SK-N-SH treated with all-trans-retinoic acid at 6 μM for 48 hours (cell line): ENCODE results near the gene IFT122.

Source experiments
- ATAC-seq: fragments of 200-7000 bp; cut with Tn5 transposase; 3 replicates; pipeline ENCODE4 v1.9.1; 2020; ENCODE audit warnings: mild to moderate bottlenecking, moderate library complexity
- ARNTL ChIP-seq: fragments of 450-650 bp; formaldehyde crosslinking; IDR thresholded peaks from 2 replicates; pipeline ENCODE4 v1.5.0; 2020; ENCODE audit warnings: low read depth, mild to moderate bottlenecking, moderate library complexity, borderline replicate concordance
- BACH2 ChIP-seq: fragments of 250-450 bp; sonication (Bioruptor Pico); IDR thresholded peaks from 2 replicates; pipeline ENCODE4 v1.9.0; 2021; ENCODE audit warnings: mild to moderate bottlenecking, borderline replicate concordance
- GLIS3 ChIP-seq: fragments of 250-450 bp; sonication (Bioruptor Pico); IDR thresholded peaks from 2 replicates; pipeline ENCODE4 v1.5.0; 2020; ENCODE audit warnings: mild to moderate bottlenecking, moderate library complexity
- ISL1 ChIP-seq: fragments of 250-450 bp; sonication (Bioruptor Pico); IDR thresholded peaks from 2 replicates; pipeline ENCODE4 v2.1.2; 2022; ENCODE audit warnings: mild to moderate bottlenecking, moderate library complexity
- OSR1 ChIP-seq: fragments of 250-450 bp; sonication (Bioruptor Pico); IDR thresholded peaks from 2 replicates; pipeline ENCODE4 v1.8.0; 2022; ENCODE audit warnings: moderate library complexity, mild to moderate bottlenecking, inconsistent platforms
- PPARA ChIP-seq: fragments of 250-450 bp; sonication (Bioruptor Pico); IDR thresholded peaks from 2 replicates; pipeline ENCODE4 v1.5.0; 2020; ENCODE audit warnings: mild to moderate bottlenecking, borderline replicate concordance
- RARB ChIP-seq: fragments of 250-450 bp; sonication (Bioruptor Pico); IDR thresholded peaks from 2 replicates; pipeline ENCODE4 v1.8.0; 2021; ENCODE audit warnings: mild to moderate bottlenecking, moderate library complexity
- SNAI2 ChIP-seq: fragments of 250-450 bp; sonication (Bioruptor Pico); IDR thresholded peaks from 2 replicates; pipeline ENCODE4 v1.5.0; 2020; ENCODE audit warnings: mild to moderate bottlenecking, moderate library complexity
- TCF4 ChIP-seq: fragments of 250-450 bp; sonication (Bioruptor Pico); IDR thresholded peaks from 2 replicates; pipeline ENCODE4 v1.8.0; 2021; ENCODE audit warnings: mild to moderate bottlenecking, moderate library complexity, borderline replicate concordance
- TOX ChIP-seq: fragments of 250-450 bp; sonication (Bioruptor Pico); IDR thresholded peaks from 2 replicates; pipeline ENCODE4 v1.8.0; 2021; ENCODE audit warnings: mild to moderate bottlenecking, moderate library complexity, borderline replicate concordance
- ZC3H10 ChIP-seq: fragments of 250-450 bp; sonication (Bioruptor Pico); IDR thresholded peaks from 2 replicates; pipeline ENCODE4 v1.5.1; 2021; ENCODE audit warnings: mild to moderate bottlenecking, moderate library complexity
- ZFP3 ChIP-seq: fragments of 250-450 bp; sonication (Bioruptor Pico); IDR thresholded peaks from 2 replicates; pipeline ENCODE4 v1.5.0; 2020; ENCODE audit warnings: mild to moderate bottlenecking, moderate library complexity
- ZFP30 ChIP-seq: fragments of 450-650 bp; formaldehyde crosslinking; IDR thresholded peaks from 2 replicates; pipeline ENCODE4 v1.5.0; 2022; ENCODE audit warnings: mild to moderate bottlenecking, moderate library complexity
- ZNF565 ChIP-seq: fragments of 450-650 bp; formaldehyde crosslinking; conservative IDR thresholded peaks from 2 replicates; pipeline ENCODE4 v1.5.0; 2020; ENCODE audit warnings: low read depth, mild to moderate bottlenecking, moderate library complexity
- ZNF70 ChIP-seq: fragments of 450-650 bp; formaldehyde crosslinking; IDR thresholded peaks from 2 replicates; pipeline ENCODE4 v1.5.0; 2020; ENCODE audit warnings: mild to moderate bottlenecking, moderate library complexity
- ZNF8 ChIP-seq: fragments of 450-650 bp; formaldehyde crosslinking; IDR thresholded peaks from 2 replicates; pipeline ENCODE4 v1.5.0; 2020; ENCODE audit warnings: mild to moderate bottlenecking, moderate library complexity
- TF ChIP-seq, protein P1 (sequence below): fragments of 250-450 bp; sonication (Bioruptor Pico); IDR thresholded peaks from 2 replicates; pipeline ENCODE4 v1.5.0; 2020; ENCODE audit warnings: mild to moderate bottlenecking, moderate library complexity
- TF ChIP-seq, protein P2 (sequence below): fragments of 250-450 bp; sonication (Bioruptor Pico); IDR thresholded peaks from 2 replicates; pipeline ENCODE4 v1.5.1; 2020; ENCODE audit warnings: low read depth, mild to moderate bottlenecking, moderate library complexity
- TF ChIP-seq, protein P3 (sequence below): fragments of 250-450 bp; sonication (Bioruptor Pico); IDR thresholded peaks from 2 replicates; pipeline ENCODE4 v1.8.0; 2021; ENCODE audit warnings: low read depth, mild to moderate bottlenecking, moderate library complexity, borderline replicate concordance
- TF ChIP-seq, protein P4 (sequence below): fragments of 250-450 bp; sonication (Bioruptor Pico); IDR thresholded peaks from 2 replicates; pipeline ENCODE4 v1.8.0; 2020; ENCODE audit warnings: mild to moderate bottlenecking, moderate library complexity, borderline replicate concordance

IFT122 gene

DNA sequence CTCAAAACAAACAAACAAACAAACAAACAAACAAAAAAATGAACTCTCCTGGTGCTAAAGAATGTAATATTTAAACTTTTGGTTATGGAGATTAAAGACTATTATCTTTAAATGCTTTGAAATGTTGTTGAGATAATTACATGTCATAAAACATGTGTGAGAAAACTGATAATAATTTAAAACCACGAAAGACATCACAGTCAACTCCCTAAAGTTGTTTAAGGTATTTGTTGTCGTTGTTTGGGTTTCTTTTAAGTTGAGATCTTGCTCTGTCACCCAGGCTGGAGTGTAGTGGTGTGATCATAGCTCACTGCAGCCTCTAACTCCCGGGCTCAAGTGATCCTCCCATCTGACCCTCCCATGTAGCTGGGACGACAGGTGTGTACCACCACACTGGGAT is 23.6 kb upstream of the IFT122 start:
- ATAC-seq = no peak
- TF ChIP-seq ZNF8 (CRISPR knock-in tag) (no peak), RARB (CRISPR knock-in tag) (no peak), OSR1 (CRISPR knock-in tag) (no peak), BACH2 (no peak), ZNF565 (CRISPR knock-in tag) (no peak)
- TF ChIP-seq, protein P1, sequence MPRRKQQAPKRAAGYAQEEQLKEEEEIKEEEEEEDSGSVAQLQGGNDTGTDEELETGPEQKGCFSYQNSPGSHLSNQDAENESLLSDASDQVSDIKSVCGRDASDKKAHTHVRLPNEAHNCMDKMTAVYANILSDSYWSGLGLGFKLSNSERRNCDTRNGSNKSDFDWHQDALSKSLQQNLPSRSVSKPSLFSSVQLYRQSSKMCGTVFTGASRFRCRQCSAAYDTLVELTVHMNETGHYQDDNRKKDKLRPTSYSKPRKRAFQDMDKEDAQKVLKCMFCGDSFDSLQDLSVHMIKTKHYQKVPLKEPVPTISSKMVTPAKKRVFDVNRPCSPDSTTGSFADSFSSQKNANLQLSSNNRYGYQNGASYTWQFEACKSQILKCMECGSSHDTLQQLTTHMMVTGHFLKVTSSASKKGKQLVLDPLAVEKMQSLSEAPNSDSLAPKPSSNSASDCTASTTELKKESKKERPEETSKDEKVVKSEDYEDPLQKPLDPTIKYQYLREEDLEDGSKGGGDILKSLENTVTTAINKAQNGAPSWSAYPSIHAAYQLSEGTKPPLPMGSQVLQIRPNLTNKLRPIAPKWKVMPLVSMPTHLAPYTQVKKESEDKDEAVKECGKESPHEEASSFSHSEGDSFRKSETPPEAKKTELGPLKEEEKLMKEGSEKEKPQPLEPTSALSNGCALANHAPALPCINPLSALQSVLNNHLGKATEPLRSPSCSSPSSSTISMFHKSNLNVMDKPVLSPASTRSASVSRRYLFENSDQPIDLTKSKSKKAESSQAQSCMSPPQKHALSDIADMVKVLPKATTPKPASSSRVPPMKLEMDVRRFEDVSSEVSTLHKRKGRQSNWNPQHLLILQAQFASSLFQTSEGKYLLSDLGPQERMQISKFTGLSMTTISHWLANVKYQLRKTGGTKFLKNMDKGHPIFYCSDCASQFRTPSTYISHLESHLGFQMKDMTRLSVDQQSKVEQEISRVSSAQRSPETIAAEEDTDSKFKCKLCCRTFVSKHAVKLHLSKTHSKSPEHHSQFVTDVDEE = no peak

DNA sequence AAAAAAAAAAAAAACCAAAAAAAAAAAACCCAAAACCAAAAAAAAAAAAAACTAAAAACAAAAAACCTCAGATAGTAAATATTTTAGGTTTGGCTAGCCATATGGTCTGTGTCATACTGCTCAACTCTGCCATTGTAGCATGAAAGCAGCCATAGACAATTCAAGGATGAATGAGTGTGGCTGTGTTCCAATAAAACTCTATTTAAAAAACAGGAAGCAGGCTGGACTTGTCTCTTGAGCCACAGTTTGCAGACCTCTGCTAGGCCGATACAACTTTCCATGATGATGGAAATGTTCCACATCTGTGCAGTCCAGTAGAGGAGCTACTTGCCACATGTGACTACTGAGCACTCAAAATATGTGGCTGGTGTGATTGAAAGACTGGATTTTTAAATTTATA is 22.7 kb upstream of the IFT122 start:
- ATAC-seq = peak; percentile 60
- TF ChIP-seq GLIS3 (CRISPR knock-in tag) (no peak), ZFP30 (CRISPR knock-in tag) (no peak), TOX (CRISPR knock-in tag) (no peak), PPARA (no peak), ZNF8 (CRISPR knock-in tag) (no peak), ARNTL (CRISPR knock-in tag) (no peak), ZNF70 (no peak), ZNF565 (CRISPR knock-in tag) (no peak), ZC3H10 (CRISPR knock-in tag) (no peak), OSR1 (CRISPR knock-in tag) (no peak), RARB (CRISPR knock-in tag) (no peak), ZFP3 (CRISPR knock-in tag) (no peak)
- TF ChIP-seq, protein P1 = no peak
- TF ChIP-seq, protein P2, sequence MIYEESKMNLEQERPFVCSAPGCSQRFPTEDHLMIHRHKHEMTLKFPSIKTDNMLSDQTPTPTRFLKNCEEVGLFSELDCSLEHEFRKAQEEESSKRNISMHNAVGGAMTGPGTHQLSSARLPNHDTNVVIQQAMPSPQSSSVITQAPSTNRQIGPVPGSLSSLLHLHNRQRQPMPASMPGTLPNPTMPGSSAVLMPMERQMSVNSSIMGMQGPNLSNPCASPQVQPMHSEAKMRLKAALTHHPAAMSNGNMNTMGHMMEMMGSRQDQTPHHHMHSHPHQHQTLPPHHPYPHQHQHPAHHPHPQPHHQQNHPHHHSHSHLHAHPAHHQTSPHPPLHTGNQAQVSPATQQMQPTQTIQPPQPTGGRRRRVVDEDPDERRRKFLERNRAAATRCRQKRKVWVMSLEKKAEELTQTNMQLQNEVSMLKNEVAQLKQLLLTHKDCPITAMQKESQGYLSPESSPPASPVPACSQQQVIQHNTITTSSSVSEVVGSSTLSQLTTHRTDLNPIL (CRISPR knock-in tag) = no peak
- TF ChIP-seq, protein P3, sequence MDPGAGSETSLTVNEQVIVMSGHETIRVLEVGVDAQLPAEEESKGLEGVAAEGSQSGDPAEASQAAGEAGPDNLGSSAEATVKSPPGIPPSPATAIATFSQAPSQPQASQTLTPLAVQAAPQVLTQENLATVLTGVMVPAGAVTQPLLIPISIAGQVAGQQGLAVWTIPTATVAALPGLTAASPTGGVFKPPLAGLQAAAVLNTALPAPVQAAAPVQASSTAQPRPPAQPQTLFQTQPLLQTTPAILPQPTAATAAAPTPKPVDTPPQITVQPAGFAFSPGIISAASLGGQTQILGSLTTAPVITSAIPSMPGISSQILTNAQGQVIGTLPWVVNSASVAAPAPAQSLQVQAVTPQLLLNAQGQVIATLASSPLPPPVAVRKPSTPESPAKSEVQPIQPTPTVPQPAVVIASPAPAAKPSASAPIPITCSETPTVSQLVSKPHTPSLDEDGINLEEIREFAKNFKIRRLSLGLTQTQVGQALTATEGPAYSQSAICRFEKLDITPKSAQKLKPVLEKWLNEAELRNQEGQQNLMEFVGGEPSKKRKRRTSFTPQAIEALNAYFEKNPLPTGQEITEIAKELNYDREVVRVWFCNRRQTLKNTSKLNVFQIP = no peak
- TF ChIP-seq, protein P4, sequence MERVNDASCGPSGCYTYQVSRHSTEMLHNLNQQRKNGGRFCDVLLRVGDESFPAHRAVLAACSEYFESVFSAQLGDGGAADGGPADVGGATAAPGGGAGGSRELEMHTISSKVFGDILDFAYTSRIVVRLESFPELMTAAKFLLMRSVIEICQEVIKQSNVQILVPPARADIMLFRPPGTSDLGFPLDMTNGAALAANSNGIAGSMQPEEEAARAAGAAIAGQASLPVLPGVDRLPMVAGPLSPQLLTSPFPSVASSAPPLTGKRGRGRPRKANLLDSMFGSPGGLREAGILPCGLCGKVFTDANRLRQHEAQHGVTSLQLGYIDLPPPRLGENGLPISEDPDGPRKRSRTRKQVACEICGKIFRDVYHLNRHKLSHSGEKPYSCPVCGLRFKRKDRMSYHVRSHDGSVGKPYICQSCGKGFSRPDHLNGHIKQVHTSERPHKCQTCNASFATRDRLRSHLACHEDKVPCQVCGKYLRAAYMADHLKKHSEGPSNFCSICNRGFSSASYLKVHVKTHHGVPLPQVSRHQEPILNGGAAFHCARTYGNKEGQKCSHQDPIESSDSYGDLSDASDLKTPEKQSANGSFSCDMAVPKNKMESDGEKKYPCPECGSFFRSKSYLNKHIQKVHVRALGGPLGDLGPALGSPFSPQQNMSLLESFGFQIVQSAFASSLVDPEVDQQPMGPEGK (CRISPR knock-in tag) = no peak

DNA sequence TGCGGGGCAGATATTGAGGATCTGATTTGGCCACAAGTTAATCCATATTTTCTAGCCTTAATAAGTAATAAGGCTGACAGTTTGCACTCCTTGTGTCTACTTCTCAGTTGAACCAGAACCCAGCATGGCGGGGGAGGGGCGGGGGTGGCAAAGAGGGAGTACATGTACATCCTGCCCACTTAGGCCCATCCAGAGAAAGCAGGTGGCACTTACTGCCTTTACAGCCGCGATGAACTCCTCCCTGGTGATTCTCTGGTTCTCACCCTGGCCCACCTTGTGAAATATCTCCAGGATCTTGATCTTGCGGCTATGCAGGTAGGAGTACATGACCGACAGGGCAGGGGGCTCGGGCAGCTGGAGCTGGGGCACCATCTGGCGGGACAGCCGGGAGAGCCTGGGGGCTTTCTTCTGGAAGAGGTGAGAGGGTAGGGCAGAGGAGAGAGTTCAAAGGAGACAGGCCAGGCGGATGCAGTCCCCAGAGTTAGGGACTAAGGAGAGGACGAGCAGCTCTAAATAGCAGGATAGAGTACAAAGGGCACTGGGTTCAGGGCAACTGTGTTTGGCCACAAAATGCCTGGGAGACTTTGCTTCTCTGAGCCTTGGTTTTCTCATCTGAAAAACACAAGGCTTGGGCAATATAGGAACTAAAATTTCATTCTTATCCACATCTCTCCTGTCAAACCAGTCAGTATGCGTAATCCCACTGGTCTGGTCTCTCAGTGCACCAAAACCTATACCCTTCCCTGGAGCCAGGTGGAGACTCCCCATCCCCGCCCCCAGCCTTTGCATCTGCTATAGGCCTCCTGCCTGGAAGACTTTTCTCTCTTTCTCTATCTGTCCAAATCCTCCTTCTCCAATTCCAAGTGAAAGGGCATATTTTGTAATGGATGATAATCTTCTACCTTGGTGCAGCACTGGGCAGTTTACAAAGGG is 21.7 kb upstream of the IFT122 start:
- ATAC-seq = no peak
- TF ChIP-seq ZC3H10 (CRISPR knock-in tag) (no peak), GLIS3 (CRISPR knock-in tag) (no peak), ISL1 (no peak), TCF4 (CRISPR knock-in tag) (no peak), ZFP30 (CRISPR knock-in tag) (no peak), SNAI2 (CRISPR knock-in tag) (no peak), ZNF70 (no peak), BACH2 (no peak), ZNF8 (CRISPR knock-in tag) (no peak), PPARA (no peak)
- TF ChIP-seq, protein P4 (CRISPR knock-in tag) = no peak
- TF ChIP-seq, protein P3 = no peak
